HG02678 (cell line): ENCODE measurements around the gene CCPG1.

ENCODE experiments used
- ATAC-seq: cut with Tn5 transposase; IDR thresholded peaks from one replicate; pipeline ENCODE4 v1.9.1; 2021; ENCODE audit warnings: mild to moderate bottlenecking, moderate library complexity; ENCODE audit not compliant: unreplicated experiment

Gene CCPG1

GRCh38 chr15:55319537-55320237 lies 88.5 kb downstream of the CCPG1 start:
- ATAC-seq, result no peak

DNA sequence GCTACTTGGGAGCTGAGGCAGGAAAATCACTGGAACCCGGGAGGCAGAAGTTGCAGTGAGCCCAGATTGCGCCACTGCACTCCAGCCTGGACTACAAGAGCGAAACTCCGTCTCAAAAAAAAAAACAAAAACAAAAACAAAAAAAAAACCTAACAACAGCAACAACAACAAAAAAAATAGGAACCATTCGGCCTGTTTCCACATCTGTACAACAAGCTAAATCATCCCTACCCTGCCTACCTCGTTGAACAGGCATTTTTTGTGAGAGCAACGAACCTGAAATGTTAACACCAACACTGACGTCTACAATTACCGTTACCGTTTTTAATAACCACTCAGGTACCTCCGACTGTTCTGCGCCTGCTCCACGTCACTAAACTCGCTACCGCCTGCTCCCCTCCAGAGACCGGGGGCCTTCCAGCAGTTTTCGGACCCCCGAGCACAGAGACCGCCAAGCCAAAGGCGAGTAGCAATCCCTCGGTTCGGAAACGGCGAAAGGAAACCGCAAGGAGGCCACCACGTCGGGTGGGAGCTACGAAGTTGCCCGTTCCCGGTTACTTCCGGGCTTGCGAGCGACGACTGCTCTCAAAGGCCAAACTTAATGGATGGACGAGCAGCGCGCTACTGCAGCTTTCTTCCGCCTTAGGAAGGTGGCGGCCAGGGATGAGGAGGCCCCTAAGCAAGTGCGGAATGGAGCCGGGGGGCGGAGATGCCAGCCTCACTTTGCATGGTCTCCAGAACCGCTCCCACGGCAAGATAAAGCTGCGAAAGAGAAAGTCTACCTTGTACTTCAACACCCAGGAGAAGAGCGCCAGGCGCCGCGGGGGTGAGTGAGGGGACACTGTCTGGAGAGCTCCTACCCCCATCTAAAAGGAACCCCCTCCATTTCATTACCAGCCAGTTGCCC lies 89.3 kb downstream of the CCPG1 start, which contains the start of the genes PIGB and PIGBOS1:
Gene PIGB (plus strand): TSS at position 635 of the 907 bp plus-strand sequence. CDS start 29 bp downstream, at position 664.
Gene PIGBOS1 (minus strand): TSS at position 536 of the 907 bp plus-strand sequence. CDS start 1,331 bp downstream, outside the sequence.
- peak; percentile 92 for ATAC-seq
